ENCODE measurements around the gene ATF7IP. TPM values are rescaled to one million over a fixed set of nuclear protein-coding genes. Genes with fewer than 3 reads are reported as not detected.

The ATF7IP gene
- total RNA-seq, 3 donors from 2014 or later (not counting 1 experiment from before 2014, with no cell fraction given): 161 to 180 (median 173) TPM

GRCh38 chr12:14410841-14411569, 45.5 kb downstream of the ATF7IP start:
- Mint-ChIP-seq H3K27ac (peak overlapping the region; percentile 89 to 90), H3K9me3 (no peaks in the 10 kb centered on the region), H3K4me1 (peaks cover 59 to 66% of the 10 kb centered on the region in 2 donors), H3K27me3 (ENCODE audit: low read depth in 2 of 2) (no peaks in the 10 kb centered on the region), H3K36me3 (no peaks in the 10 kb centered on the region), H3K4me3 (no peak overlapping the region)
- peaks cover 20% of the 10 kb centered on the region for H3K4me1 ChIP-seq (ENCODE audit: control insufficient read depth, insufficient read depth, low read length)
- 75% methylated on average over 4 of the region's 6 CpGs for WGBS (ENCODE audit: insufficient coverage)
- H3K27ac ChIP-seq (ENCODE audit: low read length): peak overlapping the region; percentile 56
- ATAC-seq (peak; percentile 72 to 81 (median 78)), DNase-seq (peak in 1 of 2 donors; percentile 72)
- no peaks in the 10 kb centered on the region for H3K36me3 ChIP-seq (ENCODE audit: control insufficient read depth, insufficient read depth, low read length)
- no peaks in the 10 kb centered on the region for H3K9me3 ChIP-seq (ENCODE audit: control insufficient read depth, insufficient read depth, low read length)
- intact Hi-C loops (cut with micrococcal nuclease): loop anchor here (2.0 to 5.0 kb wide), 2 partner anchors 14 to 546 kb away; no protein-coding TSS in a partner anchor
- H3K27me3 ChIP-seq (ENCODE audit: control insufficient read depth, insufficient read depth, low read length): no peaks in the 10 kb centered on the region
- H3K4me3 ChIP-seq (ENCODE audit: low read length): peak overlapping the region; percentile 10
- TF ChIP-seq CTCF (IDR thresholded peaks at IDR 0.05): no peak

- no peaks in the 10 kb centered on the region for H3K27me3 Mint-ChIP-seq (ENCODE audit: low read depth in 2 of 2)
- H3K36me3 Mint-ChIP-seq: peaks cover 3% of the 10 kb centered on the region
- H3K27ac ChIP-seq (ENCODE audit: low read length): peak overlapping the region; percentile 74
- peaks cover 8% of the 10 kb centered on the region for H3K36me3 ChIP-seq (ENCODE audit: control insufficient read depth, insufficient read depth, low read length)
- H3K27me3 ChIP-seq (ENCODE audit: control insufficient read depth, insufficient read depth, low read length): no peaks in the 10 kb centered on the region
- peak overlapping the region; percentile 89 to 90 for H3K27ac Mint-ChIP-seq
- H3K9me3 ChIP-seq (ENCODE audit: control insufficient read depth, insufficient read depth, low read length): no peaks in the 10 kb centered on the region
- H3K4me3 ChIP-seq (ENCODE audit: low read length): no peak overlapping the region
- ATAC-seq: peak; percentile 77 to 84 (median 79)
- H3K9me3 Mint-ChIP-seq: no peaks in the 10 kb centered on the region
- TF ChIP-seq CTCF (IDR thresholded peaks at IDR 0.05): peak; percentile 33
- H3K4me1 Mint-ChIP-seq: peaks cover 56 to 59% of the 10 kb centered on the region in 2 donors
- H3K4me1 ChIP-seq (ENCODE audit: control insufficient read depth, insufficient read depth, low read length): peaks cover 17% of the 10 kb centered on the region
- H3K4me3 Mint-ChIP-seq: peak overlapping the region; percentile 79
- DNase-seq: peak in 1 of 2 donors; percentile 85
- 40% methylated on average over 1 of the region's 1 CpG for WGBS (ENCODE audit: insufficient coverage)
- intact Hi-C loops (cut with micrococcal nuclease): loop anchor here (1.0 kb wide), 1 partner anchor 51 kb away; the partner anchor contains the start of gene ATF7IP
These were observed 51.2 kb downstream of the ATF7IP start for GRCh38 chr12:14416658-14417057.

- H3K27ac Mint-ChIP-seq: peak overlapping the region; percentile 89 to 90
- Histone ChIP-seq H3K4me3 (ENCODE audit: low read length) (no peak overlapping the region), H3K9me3 (ENCODE audit: control insufficient read depth, insufficient read depth, low read length) (no peaks in the 10 kb centered on the region), H3K27ac (ENCODE audit: low read length) (peak overlapping the region; percentile 42), H3K36me3 (ENCODE audit: control insufficient read depth, insufficient read depth, low read length) (peaks cover 12% of the 10 kb centered on the region), H3K27me3 (ENCODE audit: control insufficient read depth, insufficient read depth, low read length) (no peaks in the 10 kb centered on the region), H3K4me1 (ENCODE audit: control insufficient read depth, insufficient read depth, low read length) (peaks cover 14% of the 10 kb centered on the region)
- peak; percentile 59 to 89 for DNase-seq
- intact Hi-C loops (cut with micrococcal nuclease): loop anchor here (1.0 to 2.0 kb wide), 3 partner anchors 161 to 357 kb away; a partner anchor contains a TSS
- H3K4me3 Mint-ChIP-seq: peak overlapping the region; percentile 86
- TF ChIP-seq CTCF (IDR thresholded peaks at IDR 0.05): no peak
- no CpG with 5 or more reads among the region's 3 CpGs for WGBS (ENCODE audit: insufficient coverage)
- H3K9me3 Mint-ChIP-seq: peaks cover 0 to 6% of the 10 kb centered on the region in 2 donors
- no peaks in the 10 kb centered on the region for H3K27me3 Mint-ChIP-seq (ENCODE audit: low read depth in 2 of 2)
- peak; percentile 49 to 66 (median 63) for ATAC-seq
- H3K36me3 Mint-ChIP-seq: peaks cover 13% of the 10 kb centered on the region
- H3K4me1 Mint-ChIP-seq: peaks cover 56 to 59% of the 10 kb centered on the region in 2 donors
These were observed 52.2 kb downstream of the ATF7IP start for GRCh38 chr12:14417715-14418114.
